Gastrocnemius medialis (tissue), 4 donors: ENCODE data around the gene CACNA1A.

Experiments
- CTCF ChIP-seq, 5 experiments: fragments of 450-650 bp in 3 of 5; fragments of 200-600 bp in 2 of 5; sonication (generic) in 2 of 5; IDR thresholded peaks in 4 of 5; conservative IDR thresholded peaks in 1 of 5; 1 replicate in 4 of 5; 2 replicates in 1 of 5; pipeline ENCODE4 v1.5.1; 2016 to 2019; ENCODE audit warnings: antibody characterized with exemption in 5 of 5, mild to moderate bottlenecking in 3 of 5, moderate library complexity in 3 of 5
- POLR2A ChIP-seq, 2 donors: fragments of 450-650 bp; IDR thresholded peaks; one replicate each; pipeline ENCODE4 v1.6.1; 2017; ENCODE audit warnings: antibody characterized with exemption in 2 of 2, mild to moderate bottlenecking in 2 of 2, moderate library complexity in 2 of 2

GRCh38 chr19:13544423-13544822 lies 38.1 kb upstream of the CACNA1A start:
- TF ChIP-seq CTCF (IDR thresholded peaks at IDR 0.05 in 4 of 5, conservative IDR thresholded peaks at IDR 0.05 in 1 of 5) (no peak), POLR2A (IDR thresholded peaks at IDR 0.05) (no peak)
